SK-N-SH treated with all-trans-retinoic acid at 6 μM for 48 hours (cell line): ENCODE results near the gene NBAS.
"Not testable (repeated sequence)": the region's sequence is repeated elsewhere in the genome, so short reads cannot be mapped to it uniquely, and the experiment has no call there.

Experiments
- ATAC-seq: fragments of 200-7000 bp; cut with Tn5 transposase; 3 replicates; pipeline ENCODE4 v1.9.1; 2020; ENCODE audit warnings: mild to moderate bottlenecking, moderate library complexity
- ARNTL ChIP-seq: fragments of 450-650 bp; formaldehyde crosslinking; IDR thresholded peaks from 2 replicates; pipeline ENCODE4 v1.5.0; 2020; ENCODE audit warnings: low read depth, mild to moderate bottlenecking, moderate library complexity, borderline replicate concordance
- BACH2 ChIP-seq: fragments of 250-450 bp; sonication (Bioruptor Pico); IDR thresholded peaks from 2 replicates; pipeline ENCODE4 v1.9.0; 2021; ENCODE audit warnings: mild to moderate bottlenecking, borderline replicate concordance
- CREB5 ChIP-seq: fragments of 250-450 bp; sonication (Bioruptor Pico); IDR thresholded peaks from 2 replicates; pipeline ENCODE4 v1.5.1; 2020; ENCODE audit warnings: low read depth, mild to moderate bottlenecking, moderate library complexity
- CSDC2 ChIP-seq: fragments of 250-450 bp; sonication (Bioruptor Pico); IDR thresholded peaks from 2 replicates; pipeline ENCODE4 v1.5.0; 2020; ENCODE audit warnings: mild to moderate bottlenecking, moderate library complexity
- CSRNP3 ChIP-seq: fragments of 250-450 bp; sonication (Bioruptor Pico); IDR thresholded peaks from 2 replicates; pipeline ENCODE4 v1.5.1; 2021; ENCODE audit warnings: mild to moderate bottlenecking, moderate library complexity
- ESRRG ChIP-seq: fragments of 250-450 bp; sonication (Bioruptor Pico); IDR thresholded peaks from 2 replicates; pipeline ENCODE4 v1.6.1; 2021; ENCODE audit warnings: mild to moderate bottlenecking
- GLIS3 ChIP-seq: fragments of 250-450 bp; sonication (Bioruptor Pico); IDR thresholded peaks from 2 replicates; pipeline ENCODE4 v1.5.0; 2020; ENCODE audit warnings: mild to moderate bottlenecking, moderate library complexity
- ISL1 ChIP-seq: fragments of 250-450 bp; sonication (Bioruptor Pico); IDR thresholded peaks from 2 replicates; pipeline ENCODE4 v2.1.2; 2022; ENCODE audit warnings: mild to moderate bottlenecking, moderate library complexity
- OSR1 ChIP-seq: fragments of 250-450 bp; sonication (Bioruptor Pico); IDR thresholded peaks from 2 replicates; pipeline ENCODE4 v1.8.0; 2022; ENCODE audit warnings: moderate library complexity, mild to moderate bottlenecking, inconsistent platforms
- PATZ1 ChIP-seq: fragments of 250-450 bp; sonication (Bioruptor Pico); IDR thresholded peaks from 2 replicates; pipeline ENCODE4 v1.8.0; 2020; ENCODE audit warnings: mild to moderate bottlenecking, moderate library complexity, borderline replicate concordance
- PPARA ChIP-seq: fragments of 250-450 bp; sonication (Bioruptor Pico); IDR thresholded peaks from 2 replicates; pipeline ENCODE4 v1.5.0; 2020; ENCODE audit warnings: mild to moderate bottlenecking, borderline replicate concordance
- TCF4 ChIP-seq: fragments of 250-450 bp; sonication (Bioruptor Pico); IDR thresholded peaks from 2 replicates; pipeline ENCODE4 v1.8.0; 2021; ENCODE audit warnings: mild to moderate bottlenecking, moderate library complexity, borderline replicate concordance
- TOX ChIP-seq: fragments of 250-450 bp; sonication (Bioruptor Pico); IDR thresholded peaks from 2 replicates; pipeline ENCODE4 v1.8.0; 2021; ENCODE audit warnings: mild to moderate bottlenecking, moderate library complexity, borderline replicate concordance
- TSHZ2 ChIP-seq: fragments of 250-450 bp; sonication (Bioruptor Pico); IDR thresholded peaks from 2 replicates; pipeline ENCODE4 v1.5.0; 2020; ENCODE audit warnings: mild to moderate bottlenecking, moderate library complexity
- ZC3H10 ChIP-seq: fragments of 250-450 bp; sonication (Bioruptor Pico); IDR thresholded peaks from 2 replicates; pipeline ENCODE4 v1.5.1; 2021; ENCODE audit warnings: mild to moderate bottlenecking, moderate library complexity
- ZFP3 ChIP-seq: fragments of 250-450 bp; sonication (Bioruptor Pico); IDR thresholded peaks from 2 replicates; pipeline ENCODE4 v1.5.0; 2020; ENCODE audit warnings: mild to moderate bottlenecking, moderate library complexity
- ZFP30 ChIP-seq: fragments of 450-650 bp; formaldehyde crosslinking; IDR thresholded peaks from 2 replicates; pipeline ENCODE4 v1.5.0; 2022; ENCODE audit warnings: mild to moderate bottlenecking, moderate library complexity
- ZNF70 ChIP-seq: fragments of 450-650 bp; formaldehyde crosslinking; IDR thresholded peaks from 2 replicates; pipeline ENCODE4 v1.5.0; 2020; ENCODE audit warnings: mild to moderate bottlenecking, moderate library complexity
- ZNF8 ChIP-seq: fragments of 450-650 bp; formaldehyde crosslinking; IDR thresholded peaks from 2 replicates; pipeline ENCODE4 v1.5.0; 2020; ENCODE audit warnings: mild to moderate bottlenecking, moderate library complexity

NBAS gene

DNA sequence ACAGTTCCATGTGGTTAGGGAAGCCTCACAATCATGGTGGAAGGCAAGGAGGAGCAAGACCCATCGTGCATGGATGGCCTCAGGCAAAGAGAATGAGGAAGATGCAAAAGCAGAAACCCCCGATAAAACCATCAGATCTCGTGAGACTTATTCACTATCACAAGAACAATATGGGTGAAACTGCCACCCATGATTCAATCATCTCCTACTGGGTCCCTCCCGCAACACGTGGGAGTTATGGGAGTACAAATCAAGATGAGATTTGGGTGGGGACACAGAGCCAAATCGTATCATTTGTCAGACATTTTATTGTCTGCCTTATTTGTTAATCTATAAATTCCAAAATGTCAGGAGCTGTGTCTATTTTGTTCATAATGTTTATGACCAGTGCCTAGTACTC lies 17.6 kb downstream of the NBAS start:
- ATAC-seq: no peak
- no peak for TF ChIP-seq ZC3H10 (CRISPR knock-in tag)
- TF ChIP-seq ISL1 (CRISPR knock-in tag): no peak

DNA sequence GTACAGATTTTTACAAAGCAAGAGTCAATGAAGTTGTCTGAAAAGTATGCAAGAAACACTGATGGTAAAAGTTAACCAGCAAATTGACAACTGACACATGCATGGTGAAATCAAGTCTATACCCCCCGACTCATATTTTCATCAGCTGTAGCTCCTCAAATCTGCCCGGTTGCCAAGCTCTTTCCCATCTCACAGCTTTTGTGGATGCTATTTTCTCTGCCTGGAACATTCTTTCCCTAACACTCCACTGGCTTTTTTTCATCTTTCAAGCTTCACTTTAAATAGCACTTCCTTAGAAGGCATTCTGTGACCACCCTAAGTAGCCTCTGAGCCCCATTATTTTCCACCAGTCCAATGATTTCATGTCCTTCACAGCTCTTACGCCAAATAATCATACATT lies 18.1 kb downstream of the NBAS start:
- ATAC-seq: no peak
- TF ChIP-seq BACH2 (CRISPR knock-in tag) (no peak), ZNF8 (CRISPR knock-in tag) (no peak), TSHZ2 (CRISPR knock-in tag) (no peak), OSR1 (CRISPR knock-in tag) (no peak), TOX (no peak), TCF4 (CRISPR knock-in tag) (no peak), CSRNP3 (CRISPR knock-in tag) (no peak), ZFP30 (CRISPR knock-in tag) (no peak), PPARA (no peak), ARNTL (CRISPR knock-in tag) (no peak), ISL1 (CRISPR knock-in tag) (no peak), CSDC2 (CRISPR knock-in tag) (no peak), ZC3H10 (CRISPR knock-in tag) (no peak), GLIS3 (CRISPR knock-in tag) (no peak)

DNA sequence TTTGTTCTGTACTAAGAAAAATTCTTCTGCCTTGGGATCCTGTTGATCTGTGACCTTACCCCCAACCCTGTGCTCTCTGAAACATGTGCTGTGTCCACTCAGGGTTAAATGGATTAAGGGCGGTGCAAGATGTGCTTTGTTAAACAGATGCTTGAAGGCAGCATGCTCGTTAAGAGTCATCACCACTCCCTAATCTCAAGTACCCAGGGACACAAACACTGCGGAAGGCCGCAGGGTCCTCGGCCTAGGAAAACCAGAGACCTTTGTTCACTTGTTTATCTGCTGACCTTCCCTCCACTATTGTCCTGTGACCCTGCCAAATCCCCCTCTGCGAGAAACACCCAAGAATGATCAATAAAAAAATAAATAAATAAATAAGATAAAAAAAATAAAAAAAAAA lies 18.9 kb downstream of the NBAS start:
- ATAC-seq: not testable (repeated sequence)

DNA sequence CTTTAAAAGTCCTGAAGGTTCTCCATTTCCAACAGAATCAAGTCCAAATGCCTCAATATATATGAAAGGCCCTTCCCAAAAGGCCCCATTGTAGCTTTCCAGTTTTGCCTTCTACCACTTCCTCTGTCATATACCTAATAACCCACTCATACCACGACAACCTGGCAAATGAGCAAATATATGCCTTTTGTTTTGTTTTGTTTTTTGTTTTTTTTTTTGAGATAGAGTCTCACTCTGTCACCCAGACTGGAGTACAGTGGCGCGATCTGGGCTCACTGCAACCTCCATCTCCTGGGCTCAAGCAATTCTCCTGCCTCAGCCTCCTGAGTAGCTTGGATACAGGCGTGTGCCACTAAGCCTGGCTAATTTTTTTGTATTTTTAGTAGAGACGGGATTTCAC lies 20.6 kb downstream of the NBAS start:
- not testable (repeated sequence) for ATAC-seq

- no peak for ATAC-seq
- TF ChIP-seq ISL1 (CRISPR knock-in tag): no peak
- no peak for TF ChIP-seq GLIS3 (CRISPR knock-in tag)
- TF ChIP-seq ZNF70 (CRISPR knock-in tag): no peak
- TF ChIP-seq ESRRG (CRISPR knock-in tag): no peak
- no peak for TF ChIP-seq ZC3H10 (CRISPR knock-in tag)
- TF ChIP-seq ZNF8 (CRISPR knock-in tag): no peak
- no peak for TF ChIP-seq PATZ1 (CRISPR knock-in tag)
- TF ChIP-seq ZFP3 (CRISPR knock-in tag): no peak
- TF ChIP-seq PPARA: no peak
- no peak for TF ChIP-seq TCF4 (CRISPR knock-in tag)
- no peak for TF ChIP-seq TSHZ2 (CRISPR knock-in tag)
- no peak for TF ChIP-seq CREB5 (CRISPR knock-in tag)
- no peak for TF ChIP-seq TOX
- TF ChIP-seq, all 23 proteins: peak for 0
These were observed 21.1 kb downstream of the NBAS start for GRCh38 chr2:15539999-15540398.
